ENCODE data around the gene PDLIM7. TPM values are rescaled to one million over a fixed set of nuclear protein-coding genes. Genes with fewer than 3 reads are reported as not detected.

The PDLIM7 gene
- total RNA-seq, 4 donors from 2014 or later = 316 to 1,085 (median 575) TPM

DNA sequence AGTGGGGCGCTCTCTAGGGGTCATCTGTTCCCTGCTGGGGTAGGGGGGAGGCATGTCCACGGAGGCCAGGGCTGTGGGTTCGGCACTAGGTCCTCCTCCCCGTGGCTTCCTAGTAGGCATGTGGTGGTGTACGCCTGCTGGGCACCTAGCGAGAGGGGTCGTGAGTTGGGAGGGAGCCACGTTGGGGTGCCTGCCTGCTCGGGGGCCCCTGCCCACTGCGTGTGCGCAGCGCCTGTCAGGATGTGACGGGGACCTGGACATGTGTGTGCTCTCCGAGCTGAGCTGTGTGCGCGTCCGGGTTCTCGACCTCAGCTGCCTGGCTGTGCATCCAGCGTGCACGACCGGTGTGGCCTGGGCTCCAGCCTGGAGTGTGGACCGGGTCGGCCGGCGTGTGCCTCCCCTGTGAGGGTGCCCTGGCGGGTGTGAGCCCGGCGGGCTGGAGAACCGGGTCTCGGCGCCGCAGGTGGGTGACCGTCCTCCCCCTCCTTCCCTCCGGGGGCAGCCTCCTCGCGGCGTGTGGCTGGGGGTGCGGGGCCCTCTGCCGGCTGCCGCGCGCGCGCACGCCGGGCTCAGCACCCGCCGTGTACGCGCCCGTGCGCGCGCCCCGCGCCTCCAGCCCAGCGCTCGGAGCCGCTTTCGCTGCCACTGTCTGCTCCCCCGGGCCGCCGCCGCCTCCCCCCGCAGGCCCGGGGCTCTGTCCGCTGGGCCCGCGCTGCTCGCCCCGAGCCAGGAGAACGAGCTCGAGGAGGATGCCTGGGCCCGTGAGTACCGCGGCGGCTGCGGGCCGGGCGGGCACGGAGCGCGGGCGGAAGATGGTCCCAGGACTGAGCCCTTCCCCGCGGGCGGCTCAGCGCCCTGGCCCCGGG, 51.0 kb downstream of the PDLIM7 start, which contains the start of gene PRR7:
TSS of gene PRR7 (plus strand) at position 615 of the 866 bp plus-strand sequence. CDS start 8,254 bp downstream, outside the sequence.
- peak within 1 kb of the TSS; percentile 60 to 67 (median 65) for H3K4me3 ChIP-seq
- peaks cover 4 to 14% (median 9%) of the 10 kb centered on the region in 4 donors for H3K36me3 ChIP-seq
- H3K4me1 ChIP-seq = peaks cover 22 to 32% (median 29%) of the 10 kb centered on the region in 4 donors
- WGBS = no CpG with 5 or more reads among the region's 89 CpGs
- TF ChIP-seq EP300 (IDR thresholded peaks at IDR 0.05) (no peak), POLR2AphosphoS5 (IDR thresholded peaks at IDR 0.05) (peak in 1 of 2 donors; percentile 23)
- TF ChIP-seq, protein P1, sequence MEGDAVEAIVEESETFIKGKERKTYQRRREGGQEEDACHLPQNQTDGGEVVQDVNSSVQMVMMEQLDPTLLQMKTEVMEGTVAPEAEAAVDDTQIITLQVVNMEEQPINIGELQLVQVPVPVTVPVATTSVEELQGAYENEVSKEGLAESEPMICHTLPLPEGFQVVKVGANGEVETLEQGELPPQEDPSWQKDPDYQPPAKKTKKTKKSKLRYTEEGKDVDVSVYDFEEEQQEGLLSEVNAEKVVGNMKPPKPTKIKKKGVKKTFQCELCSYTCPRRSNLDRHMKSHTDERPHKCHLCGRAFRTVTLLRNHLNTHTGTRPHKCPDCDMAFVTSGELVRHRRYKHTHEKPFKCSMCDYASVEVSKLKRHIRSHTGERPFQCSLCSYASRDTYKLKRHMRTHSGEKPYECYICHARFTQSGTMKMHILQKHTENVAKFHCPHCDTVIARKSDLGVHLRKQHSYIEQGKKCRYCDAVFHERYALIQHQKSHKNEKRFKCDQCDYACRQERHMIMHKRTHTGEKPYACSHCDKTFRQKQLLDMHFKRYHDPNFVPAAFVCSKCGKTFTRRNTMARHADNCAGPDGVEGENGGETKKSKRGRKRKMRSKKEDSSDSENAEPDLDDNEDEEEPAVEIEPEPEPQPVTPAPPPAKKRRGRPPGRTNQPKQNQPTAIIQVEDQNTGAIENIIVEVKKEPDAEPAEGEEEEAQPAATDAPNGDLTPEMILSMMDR (IDR thresholded peaks at IDR 0.05) = peak in 1 of 3 experiments; percentile 30
- peaks cover 0 to 52% (median 9%) of the 10 kb centered on the region in 4 donors for H3K27me3 ChIP-seq
- DNase-seq (ENCODE audit: extremely low spot score) = no peak
- intact Hi-C loops (cut with DNase I) = no loop called here
- H3K27ac ChIP-seq (replicated peaks in 1 of 4) = peak within 1 kb of the TSS in 1 of 4 donors; percentile 14
- no peaks in the 10 kb centered on the region for H3K9me3 ChIP-seq

DNA sequence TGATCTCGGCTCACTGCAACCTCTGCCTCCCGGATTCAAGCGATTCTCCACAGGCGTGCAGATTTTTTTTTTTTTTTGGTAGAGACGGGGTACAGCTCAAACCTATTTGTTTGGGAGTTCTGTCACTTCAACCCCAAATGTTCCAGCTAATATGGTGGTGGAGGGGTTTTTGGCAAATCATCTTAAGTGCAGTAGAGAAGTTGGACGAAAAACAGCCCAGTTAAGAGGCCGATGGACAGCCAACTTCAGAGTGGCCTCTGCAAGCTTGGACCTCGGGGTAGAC, 51.5 kb downstream of the PDLIM7 start:
- H3K27ac ChIP-seq (replicated peaks in 1 of 4) = no peak overlapping the region

DNA sequence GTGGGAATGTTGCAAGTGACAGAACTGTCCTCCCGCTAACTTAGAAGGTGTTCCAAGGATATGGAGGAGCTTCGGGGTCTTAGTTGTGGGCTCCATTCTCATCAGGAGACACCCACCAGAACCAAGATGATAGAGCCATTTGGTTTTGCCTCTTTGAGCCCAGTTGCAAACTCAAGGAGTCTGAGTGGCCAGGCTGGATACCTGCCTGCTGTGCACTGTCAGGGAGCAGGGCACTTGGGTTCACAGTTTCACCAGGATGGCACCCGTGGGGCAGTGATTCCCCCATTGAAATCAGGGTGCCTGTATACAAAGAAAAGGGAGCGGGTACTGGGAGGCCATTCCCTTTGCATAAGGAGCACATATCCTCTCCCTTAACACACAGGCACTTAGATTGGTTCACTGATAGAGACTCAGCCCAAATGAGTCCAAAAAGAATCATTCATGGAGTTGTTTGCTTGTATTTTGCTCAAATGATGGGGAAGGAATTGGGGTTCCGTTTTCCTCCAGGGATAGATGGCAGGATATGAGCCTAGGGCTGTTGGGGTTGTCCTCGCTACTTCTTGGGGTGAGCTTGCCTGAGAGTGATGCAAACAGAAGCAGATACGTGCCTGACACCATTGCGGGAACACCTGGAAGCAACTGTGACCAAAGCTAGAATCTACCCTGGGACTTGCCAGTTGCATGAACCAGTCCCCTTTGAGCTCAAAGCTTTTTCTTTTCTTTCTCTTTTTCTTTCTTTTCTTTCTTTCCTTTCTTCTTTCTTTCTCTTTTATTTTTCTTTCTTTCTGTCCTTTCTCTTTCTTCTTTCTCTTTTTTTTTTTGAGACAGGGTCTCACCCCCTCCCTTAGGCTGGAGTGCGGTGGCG, 52.1 kb downstream of the PDLIM7 start:
- H3K27me3 ChIP-seq = peaks cover 0 to 41% (median 8%) of the 10 kb centered on the region in 4 donors
- WGBS = 48% methylated on average over 7 of the region's 10 CpGs
- peaks cover 22 to 32% (median 29%) of the 10 kb centered on the region in 4 donors for H3K4me1 ChIP-seq
- DNase-seq (ENCODE audit: extremely low spot score) = no peak
- intact Hi-C loops (cut with DNase I) = no loop called here
- H3K27ac ChIP-seq (replicated peaks in 1 of 4) = no peak overlapping the region
- no peak overlapping the region for H3K4me3 ChIP-seq
- no peak for TF ChIP-seq POLR2AphosphoS5 (IDR thresholded peaks at IDR 0.05)
- no peak for TF ChIP-seq POLR2A (IDR thresholded peaks at IDR 0.05; ENCODE audit: low read depth)
- peaks cover 8 to 26% (median 20%) of the 10 kb centered on the region in 4 donors for H3K36me3 ChIP-seq
- no peaks in the 10 kb centered on the region for H3K9me3 ChIP-seq

More for the DNA sequence above, 51.5 kb downstream of the PDLIM7 start:
- TF ChIP-seq, protein P1 (IDR thresholded peaks at IDR 0.05) = no peak
- TF ChIP-seq POLR2A (IDR thresholded peaks at IDR 0.05; ENCODE audit: low read depth) (no peak), POLR2AphosphoS5 (IDR thresholded peaks at IDR 0.05) (no peak), EP300 (IDR thresholded peaks at IDR 0.05) (no peak)
- WGBS = 8% methylated on average over 8 of the region's 8 CpGs
- no peaks in the 10 kb centered on the region for H3K9me3 ChIP-seq
- H3K36me3 ChIP-seq = peaks cover 4 to 20% (median 14%) of the 10 kb centered on the region in 4 donors
- intact Hi-C loops (cut with DNase I) = no loop called here
- peaks cover 22 to 32% (median 29%) of the 10 kb centered on the region in 4 donors for H3K4me1 ChIP-seq
- H3K4me3 ChIP-seq = peak overlapping the region; percentile 60 to 67 (median 65)
- DNase-seq (ENCODE audit: extremely low spot score) = no peak
- H3K27me3 ChIP-seq = peaks cover 0 to 47% (median 9%) of the 10 kb centered on the region in 4 donors

DNA sequence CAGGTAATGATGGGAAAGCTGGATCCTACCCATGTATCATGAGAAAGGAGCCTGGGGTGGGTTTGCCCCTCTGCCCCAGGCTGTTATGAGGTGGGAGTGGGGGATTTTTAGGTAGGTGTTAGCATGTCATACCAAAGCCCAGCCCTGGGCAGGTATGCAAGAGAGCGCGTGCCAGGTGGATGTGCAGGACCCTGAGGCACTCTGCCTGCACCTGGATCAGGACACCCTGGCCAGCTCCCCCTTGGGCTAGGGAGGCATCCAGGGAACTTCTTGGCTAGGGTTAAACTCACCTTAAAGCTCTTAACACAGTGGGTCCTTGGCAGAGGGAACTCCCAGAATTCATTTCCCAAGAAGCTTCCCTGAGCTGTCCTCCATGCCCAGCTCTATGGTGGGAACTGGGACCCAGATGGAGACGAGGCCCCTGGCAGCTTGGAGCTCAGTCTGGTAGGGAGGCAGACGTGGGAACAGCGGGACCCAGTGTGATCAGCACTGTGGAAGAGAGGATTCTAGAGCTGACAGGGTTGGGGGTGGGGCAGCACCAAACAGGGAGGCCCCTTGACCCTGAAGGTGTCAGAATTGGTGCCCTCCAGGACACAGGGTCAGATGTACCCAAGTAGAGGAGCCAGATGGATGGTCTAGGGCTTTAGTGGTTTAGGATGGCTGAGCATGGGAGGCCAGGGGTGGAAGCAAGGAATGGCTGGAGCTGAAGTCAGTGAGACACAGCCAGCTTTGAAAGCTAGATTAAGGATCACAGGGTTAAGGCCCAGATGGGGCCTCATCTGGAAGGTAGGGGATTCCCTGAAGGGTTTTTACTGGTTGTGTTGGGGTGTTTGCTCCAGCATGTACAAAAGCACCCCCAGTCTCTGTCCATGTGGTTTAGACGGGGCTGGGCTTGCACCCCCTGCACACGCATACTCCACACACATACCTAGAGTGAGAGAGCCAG, 53.0 kb downstream of the PDLIM7 start:
- peaks cover 22 to 32% (median 29%) of the 10 kb centered on the region in 4 donors for H3K4me1 ChIP-seq
- no peaks in the 10 kb centered on the region for H3K9me3 ChIP-seq
- no peak overlapping the region for H3K27ac ChIP-seq (replicated peaks in 1 of 4)
- peaks cover 0 to 32% (median 4%) of the 10 kb centered on the region in 4 donors for H3K27me3 ChIP-seq
- TF ChIP-seq POLR2AphosphoS5 (IDR thresholded peaks at IDR 0.05) (no peak), POLR2A (IDR thresholded peaks at IDR 0.05; ENCODE audit: low read depth) (no peak), EP300 (IDR thresholded peaks at IDR 0.05) (no peak)
- TF ChIP-seq, protein P1 (IDR thresholded peaks at IDR 0.05) = no peak
- intact Hi-C loops (cut with DNase I) = no loop called here
- DNase-seq (ENCODE audit: extremely low spot score) = no peak
- WGBS = 71% methylated on average over 1 of the region's 7 CpGs
- H3K4me3 ChIP-seq = no peak overlapping the region
- H3K36me3 ChIP-seq = peaks cover 8 to 29% (median 26%) of the 10 kb centered on the region in 4 donors
